Left renal cortex interstitium (tissue), 4 donors: ENCODE results near the gene PFKFB3. TPM values are rescaled to one million over a fixed set of nuclear protein-coding genes. Genes with fewer than 3 reads are reported as not detected.
"Not testable (repeated sequence)": the region's sequence is repeated elsewhere in the genome, so short reads cannot be mapped to it uniquely, and the experiment has no call there.

Experiments used
- DNase-seq, 4 donors: peaks; one replicate each; pipeline ENCODE4 v3.0.0-alpha.2; 2013; ENCODE audit warnings: low read depth in 4 of 4, low spot score in 2 of 4, missing footprints in 1 of 4
- polyA plus RNA-seq, 4 donors: library from polyadenylated mRNA; unstranded; fragments of 120-200 nt; gene quantifications; one replicate each; pipeline ENCODE4 v1.2.1, GENCODE V29; 2013; ENCODE audit not compliant: insufficient read length in 4 of 4

PFKFB3 gene
- polyA plus RNA-seq, 4 donors = 32.7 to 45.0 (median 39.6) TPM

- no peak for DNase-seq
Observed at GRCh38 chr10:6269432-6269831, 66.7 kb downstream of the PFKFB3 start.

- DNase-seq = no peak
Observed at GRCh38 chr10:6269953-6270867, 67.5 kb downstream of the PFKFB3 start.

DNA sequence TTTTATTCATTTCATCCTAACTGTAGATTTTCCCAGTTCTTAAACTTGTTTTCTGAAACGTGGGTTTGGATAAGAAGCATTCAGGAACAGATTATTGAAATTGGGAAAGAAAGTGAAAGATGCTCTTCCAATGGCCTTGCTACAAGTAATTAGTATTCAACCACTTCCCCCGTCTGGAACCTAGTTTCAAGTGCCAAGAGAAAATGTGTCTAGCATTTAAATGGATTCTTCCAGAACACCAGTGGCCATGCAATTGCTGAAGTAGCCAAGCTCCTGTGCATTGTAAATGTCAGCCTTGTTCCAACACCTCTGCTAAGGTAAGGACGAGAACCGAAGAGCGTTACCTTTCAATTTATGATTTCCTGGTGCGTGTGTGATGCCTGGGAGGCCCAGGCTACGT lies 68.2 kb downstream of the PFKFB3 start:
- no peak for DNase-seq

GRCh38 chr10:6271663-6272062 lies 68.9 kb downstream of the PFKFB3 start:
- DNase-seq = no peak

DNA sequence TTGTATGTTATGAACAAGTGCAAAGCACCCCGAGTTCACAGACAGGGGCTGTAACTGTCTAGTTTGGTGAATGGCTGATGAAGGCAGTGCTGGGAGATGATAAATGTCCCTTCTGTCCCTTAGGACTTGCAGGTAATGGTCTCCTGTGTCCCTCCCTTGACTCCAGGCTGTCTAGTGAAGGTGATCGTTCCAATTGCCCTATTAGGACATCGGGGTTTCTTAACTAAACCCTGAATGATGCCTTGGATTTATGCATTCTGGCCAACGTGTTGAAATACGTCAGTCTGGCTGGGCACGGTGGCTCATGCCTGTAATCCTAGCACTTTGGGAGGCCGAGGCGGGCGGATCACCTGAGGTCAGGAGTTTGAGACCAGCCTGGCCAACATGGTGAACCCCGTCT lies 69.4 kb downstream of the PFKFB3 start:
- DNase-seq = no peak

DNA sequence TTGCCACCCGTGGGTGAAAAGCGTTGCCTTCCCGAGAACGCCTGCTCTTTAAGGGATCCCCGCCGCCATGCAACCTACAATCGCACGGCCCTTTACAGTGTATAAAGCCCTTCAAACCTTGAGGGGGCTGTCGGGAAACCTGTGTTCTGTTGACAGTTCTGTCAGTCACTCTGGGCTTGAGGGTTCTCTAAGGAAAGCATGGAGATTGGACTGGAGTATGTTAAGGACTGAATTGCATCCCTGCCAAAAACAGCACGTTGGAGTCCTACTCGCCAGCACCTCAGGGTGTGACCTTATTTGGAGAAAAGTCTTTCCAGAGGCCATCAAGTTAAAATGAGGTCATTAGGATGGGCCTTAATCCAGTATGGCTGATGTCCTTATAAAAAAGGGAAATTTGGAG lies 70.6 kb downstream of the PFKFB3 start:
- no peak for DNase-seq

DNA sequence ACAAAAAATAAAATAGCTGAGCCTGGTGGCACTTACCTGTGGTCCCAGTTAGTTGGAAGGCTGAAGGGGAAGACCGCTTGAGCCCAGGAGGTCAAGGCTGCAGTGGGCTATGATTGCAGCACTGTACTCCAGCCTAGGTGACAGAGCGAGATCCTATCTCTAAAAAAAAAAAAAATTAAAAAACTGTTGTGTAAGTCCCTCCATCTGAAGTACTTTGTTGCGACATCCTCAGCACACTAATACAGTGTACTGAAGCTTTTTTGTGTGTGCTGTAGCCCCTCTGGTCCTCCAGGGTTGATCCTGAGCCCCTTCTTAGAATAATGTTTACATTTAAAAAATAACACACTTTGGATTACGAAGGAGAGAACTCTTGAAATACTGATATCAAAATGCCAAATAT lies 71.3 kb downstream of the PFKFB3 start:
- DNase-seq = no peak

GRCh38 chr10:6274484-6274883 lies 71.8 kb downstream of the PFKFB3 start:
- DNase-seq = no peak

- no peak for DNase-seq
Observed at GRCh38 chr10:6275022-6275997, 72.6 kb downstream of the PFKFB3 start.

- DNase-seq = no peak
Observed at GRCh38 chr10:6276356-6276755, 73.6 kb downstream of the PFKFB3 start.

DNA sequence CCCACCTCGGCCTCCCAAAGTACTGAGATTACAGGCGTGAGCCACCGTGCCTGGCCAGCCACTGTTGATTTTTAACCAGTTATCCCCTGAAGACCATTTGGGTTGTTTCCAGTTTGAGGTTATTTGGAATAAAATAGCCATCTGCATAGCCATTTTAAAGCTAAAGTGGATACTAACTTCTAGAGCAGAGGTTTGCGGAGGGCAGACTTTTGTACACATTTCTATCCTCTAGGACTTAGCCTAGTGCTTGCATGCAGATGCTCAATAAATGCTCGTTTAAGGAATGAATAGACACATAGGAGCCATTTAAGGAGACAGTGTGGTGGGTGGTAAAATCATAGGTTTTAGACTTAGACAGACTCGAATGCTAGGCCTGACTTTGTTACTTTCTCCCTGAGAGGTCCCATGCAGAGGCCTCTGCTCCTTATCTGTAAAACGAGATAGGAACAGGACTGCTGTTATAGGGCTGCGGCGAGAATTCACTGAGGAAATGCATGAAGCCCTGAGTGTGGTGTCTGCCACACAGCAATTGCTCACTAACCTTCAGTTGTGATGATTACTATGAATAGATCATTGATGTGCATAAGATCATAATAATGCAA lies 75.9 kb downstream of the PFKFB3 start:
- DNase-seq = no peak

DNA sequence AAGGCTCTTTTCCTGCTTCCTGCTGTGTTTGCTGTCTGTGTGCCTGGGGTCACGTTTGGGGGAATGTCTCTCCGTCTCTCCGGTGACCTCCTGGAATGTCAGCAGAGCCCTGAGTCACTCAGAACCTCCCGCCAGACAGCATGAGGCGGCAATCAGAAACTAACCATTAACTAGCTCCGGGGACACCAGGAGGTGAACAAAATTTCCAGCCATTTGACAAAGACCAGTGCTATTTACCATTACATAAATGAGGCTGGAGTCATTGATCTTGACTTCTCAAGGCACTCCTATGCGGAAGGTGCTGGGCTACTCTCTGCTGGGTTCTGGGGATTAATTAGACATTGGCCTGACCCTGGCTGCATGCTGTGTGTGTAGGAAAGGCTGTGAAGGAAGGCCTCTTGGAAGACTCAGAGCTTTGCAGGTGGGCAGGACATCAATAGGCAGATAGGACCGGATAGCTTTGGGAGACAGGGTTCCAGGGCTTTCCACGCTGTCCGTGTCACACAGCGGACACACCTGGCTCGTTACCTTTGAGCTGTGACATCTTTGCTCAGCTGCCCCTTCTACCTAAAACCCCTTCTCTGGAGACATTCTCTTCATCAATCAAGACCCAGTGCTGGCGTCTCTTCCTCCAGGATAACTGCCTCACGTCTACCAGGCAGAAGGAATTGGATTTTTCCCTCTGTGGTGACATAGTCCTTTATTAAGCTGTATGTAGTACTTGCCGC lies 77.0 kb downstream of the PFKFB3 start:
- DNase-seq = no peak

- no peak for DNase-seq
Observed at GRCh38 chr10:6280291-6280690, 77.6 kb downstream of the PFKFB3 start.

DNA sequence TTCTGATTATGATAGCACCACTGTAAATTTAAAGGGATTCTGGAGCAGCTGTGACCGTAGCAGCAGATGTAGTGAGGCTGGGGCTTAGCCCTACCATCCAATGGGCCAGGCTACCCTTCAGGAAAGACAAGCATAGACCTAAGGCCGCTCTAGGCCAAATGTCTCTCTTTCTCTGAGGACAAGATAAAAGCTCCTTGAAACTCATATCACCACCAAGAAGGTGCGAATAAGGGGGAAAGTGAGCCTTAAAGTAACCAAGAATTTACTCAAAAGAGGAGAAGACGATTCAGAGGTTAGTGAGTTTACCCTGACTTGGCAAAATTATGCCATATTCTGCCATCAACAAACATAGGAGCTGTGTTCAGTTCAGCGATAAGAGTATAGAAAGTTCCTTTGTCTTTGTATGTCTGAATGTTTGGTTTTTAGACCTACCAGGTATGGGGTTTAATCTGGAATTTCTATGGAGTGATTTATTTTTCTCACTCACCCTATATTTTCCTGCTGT lies 79.8 kb downstream of the PFKFB3 start:
- no peak for DNase-seq

DNA sequence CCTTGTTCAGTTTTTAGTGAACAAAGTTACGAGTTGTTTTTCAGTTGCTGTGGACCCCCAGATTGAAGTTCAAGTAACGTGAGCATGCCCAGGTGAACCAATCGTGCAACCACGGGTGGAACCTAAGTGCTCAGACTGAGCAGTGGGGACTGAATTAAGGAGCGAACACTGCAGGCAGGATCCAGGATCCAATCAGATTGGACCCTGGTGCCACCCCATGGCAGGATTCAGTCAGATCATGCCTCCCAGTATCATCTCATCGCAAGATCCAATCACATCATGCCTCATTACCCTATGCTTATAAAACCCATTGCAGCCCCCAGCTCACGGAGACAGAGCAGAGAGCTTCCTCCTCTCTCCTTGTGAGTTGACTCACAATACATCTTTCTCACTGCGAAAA lies 80.9 kb downstream of the PFKFB3 start:
- no peak for DNase-seq

DNA sequence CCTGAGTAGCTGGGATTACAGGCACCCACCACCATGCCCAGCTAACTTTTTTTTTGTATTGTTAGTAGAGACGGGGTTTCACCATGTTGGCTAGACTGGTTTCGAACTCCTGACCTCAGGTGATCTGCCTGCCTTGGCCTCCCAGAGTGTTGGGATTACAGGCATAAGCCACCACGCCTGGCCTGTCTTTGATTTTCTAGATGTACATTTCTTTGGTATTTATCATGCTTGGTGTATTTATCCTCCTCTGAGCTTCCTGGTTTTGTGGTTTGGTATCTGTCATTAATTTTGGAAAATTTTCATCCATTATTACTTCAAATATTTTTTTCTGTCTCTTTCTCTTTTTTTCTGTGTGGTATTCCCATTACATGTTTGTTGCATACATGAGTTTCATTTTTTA lies 87.9 kb downstream of the PFKFB3 start:
- DNase-seq = not testable (repeated sequence)

GRCh38 chr10:6292741-6293151 lies 90.0 kb downstream of the PFKFB3 start:
- peak in 2 of 4 donors; percentile 41 to 47 for DNase-seq

DNA sequence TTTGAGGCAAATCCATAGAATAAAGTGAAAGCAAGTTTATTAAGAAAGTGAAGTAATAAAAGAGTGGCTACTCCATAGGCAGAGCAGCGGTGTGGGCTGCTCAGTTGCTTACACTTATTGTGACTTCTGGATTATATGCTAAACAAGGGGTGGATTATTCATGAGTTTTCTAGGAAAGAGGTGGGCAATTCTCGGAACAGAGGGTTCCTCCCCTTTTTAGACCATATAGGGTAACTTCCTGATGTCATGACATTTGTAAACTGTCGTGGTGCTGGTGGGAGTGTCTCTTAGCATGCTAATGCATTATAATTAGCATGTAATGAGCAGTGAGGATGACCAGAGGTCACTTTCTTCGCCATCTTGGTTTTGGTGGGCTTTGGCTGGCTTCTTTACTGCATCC lies 93.7 kb downstream of the PFKFB3 start:
- not testable (repeated sequence) for DNase-seq

DNA sequence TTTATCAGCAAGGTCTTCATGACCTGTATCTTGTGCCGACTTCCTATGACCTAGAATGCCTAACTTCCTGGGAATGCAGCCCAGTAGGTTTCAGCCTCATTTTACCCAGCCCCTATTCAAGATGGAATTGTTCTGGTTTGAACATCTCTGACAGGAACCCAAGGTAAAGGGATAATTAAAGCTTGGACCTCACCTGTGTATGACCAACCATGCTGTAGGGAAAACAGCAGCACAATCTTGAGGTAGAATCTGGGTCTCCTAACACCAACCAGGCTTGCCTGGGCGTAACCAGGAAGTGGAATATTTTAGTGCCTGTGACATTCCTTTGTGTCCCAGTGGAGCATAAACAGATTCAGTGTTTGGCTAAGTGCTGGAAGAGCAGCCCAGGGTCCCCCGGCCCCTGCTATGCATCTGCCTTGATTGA lies 94.1 kb downstream of the PFKFB3 start:
- DNase-seq = no peak

DNA sequence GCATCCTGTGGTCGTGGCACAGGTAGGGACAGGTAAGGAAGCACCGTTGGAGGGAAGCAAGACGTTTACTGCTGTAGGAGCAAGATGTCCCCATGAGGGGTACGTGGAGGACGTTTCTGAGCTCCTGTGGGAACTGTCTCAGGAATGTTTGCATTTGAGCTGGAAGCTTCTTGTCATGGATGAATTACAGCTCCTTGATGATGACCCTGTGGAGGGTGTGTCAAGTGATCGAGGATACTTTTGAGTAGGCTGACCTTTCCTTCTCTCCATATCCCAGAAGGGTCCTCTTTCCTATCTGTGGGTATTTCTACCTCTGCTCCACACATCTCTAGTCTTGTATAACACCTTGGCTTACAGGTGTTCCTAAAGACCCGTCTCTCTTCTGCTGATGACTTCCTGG lies 94.8 kb downstream of the PFKFB3 start:
- no peak for DNase-seq
